ENCODE results near the gene CLSTN3. TPM values are rescaled to one million over a fixed set of nuclear protein-coding genes. Genes with fewer than 3 reads are reported as not detected.

The CLSTN3 gene
- total RNA-seq, 4 donors from 2014 or later: 25.9 to 57.5 (median 44.8) TPM

GRCh38 chr12:7161811-7162210, 31.6 kb downstream of the CLSTN3 start:
- ATAC-seq (ENCODE audit: low FRiP score): peak; percentile 91
- TF ChIP-seq, protein P1, sequence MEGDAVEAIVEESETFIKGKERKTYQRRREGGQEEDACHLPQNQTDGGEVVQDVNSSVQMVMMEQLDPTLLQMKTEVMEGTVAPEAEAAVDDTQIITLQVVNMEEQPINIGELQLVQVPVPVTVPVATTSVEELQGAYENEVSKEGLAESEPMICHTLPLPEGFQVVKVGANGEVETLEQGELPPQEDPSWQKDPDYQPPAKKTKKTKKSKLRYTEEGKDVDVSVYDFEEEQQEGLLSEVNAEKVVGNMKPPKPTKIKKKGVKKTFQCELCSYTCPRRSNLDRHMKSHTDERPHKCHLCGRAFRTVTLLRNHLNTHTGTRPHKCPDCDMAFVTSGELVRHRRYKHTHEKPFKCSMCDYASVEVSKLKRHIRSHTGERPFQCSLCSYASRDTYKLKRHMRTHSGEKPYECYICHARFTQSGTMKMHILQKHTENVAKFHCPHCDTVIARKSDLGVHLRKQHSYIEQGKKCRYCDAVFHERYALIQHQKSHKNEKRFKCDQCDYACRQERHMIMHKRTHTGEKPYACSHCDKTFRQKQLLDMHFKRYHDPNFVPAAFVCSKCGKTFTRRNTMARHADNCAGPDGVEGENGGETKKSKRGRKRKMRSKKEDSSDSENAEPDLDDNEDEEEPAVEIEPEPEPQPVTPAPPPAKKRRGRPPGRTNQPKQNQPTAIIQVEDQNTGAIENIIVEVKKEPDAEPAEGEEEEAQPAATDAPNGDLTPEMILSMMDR (IDR thresholded peaks at IDR 0.05): no peak
- no peak for DNase-seq (ENCODE audit: low spot score)

GRCh38 chr12:7162691-7163114, 32.5 kb downstream of the CLSTN3 start:
- peak; percentile 67 for ATAC-seq (ENCODE audit: low FRiP score)
- DNase-seq (ENCODE audit: low spot score): no peak
- TF ChIP-seq, protein P1 (IDR thresholded peaks at IDR 0.05): no peak

- DNase-seq (ENCODE audit: low spot score) (no peak), ATAC-seq (ENCODE audit: low FRiP score) (no peak)
- TF ChIP-seq, protein P1 (IDR thresholded peaks at IDR 0.05): no peak
Measured at GRCh38 chr12:7169951-7170350, 39.8 kb downstream of the CLSTN3 start.

- no peak for ATAC-seq (ENCODE audit: low FRiP score)
- no peak for DNase-seq (ENCODE audit: low spot score)
- TF ChIP-seq, protein P1 (IDR thresholded peaks at IDR 0.05): no peak
Measured at GRCh38 chr12:7171854-7172253, 41.7 kb downstream of the CLSTN3 start.

DNA sequence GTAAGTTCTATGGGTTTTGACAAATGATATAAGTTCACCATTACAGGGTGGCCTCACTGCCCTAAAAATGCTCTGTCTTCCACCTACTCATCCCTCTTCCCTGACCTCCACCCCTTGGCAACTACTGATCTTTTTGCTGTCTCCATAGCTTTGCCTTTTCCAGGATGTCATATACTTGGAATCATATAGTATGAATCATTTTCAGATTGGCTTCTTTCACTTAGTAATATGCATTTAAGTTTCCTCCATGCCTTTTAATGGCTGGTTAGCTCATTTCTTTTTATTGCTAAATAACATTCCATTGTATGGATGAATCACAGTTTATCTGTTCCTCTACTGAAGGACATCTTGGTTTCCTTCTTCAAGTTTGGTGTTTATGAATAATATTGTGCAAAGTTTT, 45.3 kb downstream of the CLSTN3 start:
- ATAC-seq (ENCODE audit: low FRiP score) (peak; percentile 32), DNase-seq (ENCODE audit: low spot score) (no peak)
- TF ChIP-seq, protein P1 (IDR thresholded peaks at IDR 0.05): no peak

DNA sequence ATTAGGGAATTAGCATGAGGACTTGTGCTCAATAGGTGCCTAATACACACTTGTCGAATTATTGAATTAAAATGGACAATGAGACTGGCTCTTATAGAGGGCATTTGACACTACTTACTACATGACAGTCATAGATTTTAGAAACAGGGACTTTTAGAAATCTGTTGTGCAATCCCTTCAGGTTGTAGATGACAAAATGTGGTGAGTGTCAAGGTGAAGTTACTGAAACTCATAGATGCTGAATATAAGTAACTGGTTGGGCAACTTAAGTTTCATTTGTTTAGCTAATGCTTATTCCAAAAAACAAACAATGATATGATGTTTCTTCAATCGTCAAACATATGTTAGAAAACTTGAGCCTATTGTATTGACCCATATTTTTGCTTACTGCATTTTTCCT, 46.4 kb downstream of the CLSTN3 start:
- TF ChIP-seq, protein P1 (IDR thresholded peaks at IDR 0.05): no peak
- DNase-seq (ENCODE audit: low spot score) (no peak), ATAC-seq (ENCODE audit: low FRiP score) (no peak)

- TF ChIP-seq, protein P1 (IDR thresholded peaks at IDR 0.05): no peak
- ATAC-seq (ENCODE audit: low FRiP score) (no peak), DNase-seq (ENCODE audit: low spot score) (no peak)
Measured at GRCh38 chr12:7178481-7178880, 48.3 kb downstream of the CLSTN3 start.

Data from omental fat pad (tissue), 4 donors.